NCI-H128 (cell line): ENCODE data around the gene ELMOD1.

Experiments
- DNase-seq: peaks from one replicate; lab custom pipeline; 2025; ENCODE audit not compliant: unreplicated experiment; lab: John Stamatoyannopoulos, UW

The ELMOD1 gene

DNA sequence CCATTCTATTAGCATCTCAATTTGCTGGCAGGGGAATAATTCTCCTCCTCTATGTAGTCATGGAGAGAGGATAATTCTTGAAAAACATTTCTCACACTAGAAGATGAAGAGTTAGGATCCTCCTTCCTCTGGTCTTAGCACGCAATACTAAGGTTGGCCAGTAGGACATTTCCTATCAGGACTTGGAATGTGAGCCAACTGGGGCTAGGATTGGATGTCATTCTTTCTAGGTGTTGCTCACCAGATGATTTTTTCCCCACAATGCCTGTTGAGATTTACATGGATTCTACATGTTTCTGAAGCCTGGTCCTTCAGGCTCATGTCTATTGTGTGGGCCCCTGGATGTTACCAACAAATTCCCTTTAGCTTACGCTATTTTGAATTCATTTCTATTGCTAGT is 92.9 kb downstream of the ELMOD1 start:
- DNase-seq: no peak

DNA sequence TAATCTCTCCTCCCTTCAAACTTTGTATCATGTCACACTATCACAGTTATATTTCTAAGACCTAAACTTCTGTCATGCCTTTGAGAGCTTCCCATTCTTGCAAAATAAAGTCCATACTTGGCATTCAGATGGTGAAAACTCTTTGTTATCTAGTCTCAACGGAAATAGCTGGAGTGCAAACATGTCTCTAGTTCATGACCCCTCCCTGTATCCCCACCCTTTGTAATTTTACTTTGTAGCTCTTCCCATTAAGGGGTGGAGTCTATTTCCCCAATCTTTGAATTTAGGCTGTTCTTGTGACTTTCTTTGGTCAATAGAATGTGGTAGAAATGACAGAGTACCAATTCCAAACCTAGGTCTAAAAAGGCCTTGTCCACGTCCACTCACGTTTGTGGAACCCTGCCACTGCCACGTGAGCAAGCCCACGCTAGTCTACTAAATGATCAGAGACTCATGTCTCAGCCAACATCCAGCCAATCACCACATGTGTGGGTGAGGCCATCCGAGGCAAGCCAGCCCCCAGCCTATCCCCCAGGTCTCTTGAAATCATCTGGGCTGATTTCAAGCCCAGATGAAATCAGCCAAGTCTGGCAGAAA is 97.5 kb downstream of the ELMOD1 start:
- no peak for DNase-seq

DNA sequence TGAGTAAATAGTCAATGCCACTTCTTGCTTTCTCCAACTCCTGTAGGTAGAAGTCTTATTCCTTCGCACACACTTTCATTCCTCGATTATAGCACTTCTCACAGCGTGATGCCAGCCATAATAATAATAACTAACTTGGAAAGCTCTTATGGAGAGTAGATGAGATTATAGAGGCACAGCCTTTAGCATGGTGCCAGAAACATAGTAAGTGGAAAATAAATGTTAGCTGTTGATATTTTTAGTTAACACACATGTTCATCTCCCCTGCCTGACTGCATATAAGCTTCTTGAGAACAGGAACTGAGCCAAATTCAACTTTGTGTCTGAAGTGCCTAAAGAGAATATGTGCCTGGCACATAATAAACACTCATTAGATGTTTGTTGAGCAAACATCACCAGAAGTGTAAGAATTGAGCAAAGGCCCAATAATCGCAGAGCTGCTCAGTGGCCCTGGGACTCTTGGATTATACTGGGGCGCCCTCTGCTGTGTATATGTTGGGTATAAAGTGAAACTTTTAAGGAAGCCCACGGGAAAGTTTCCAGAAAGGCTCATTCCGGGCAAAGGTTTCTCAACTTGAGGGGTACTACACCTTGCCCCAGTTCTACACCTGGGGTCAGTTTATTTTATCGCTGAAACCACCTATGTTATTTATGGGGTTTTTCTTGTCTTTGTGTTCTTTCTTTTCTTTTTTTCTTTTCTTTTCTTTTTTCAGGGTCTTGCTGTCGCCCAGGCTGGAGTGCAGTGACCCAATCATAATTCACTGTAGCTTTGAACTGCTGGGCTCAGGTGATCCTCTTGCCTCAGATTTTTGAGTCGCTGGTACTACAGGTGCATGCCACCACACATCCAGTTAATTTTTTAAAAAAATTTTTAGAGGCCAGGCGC is 98.6 kb downstream of the ELMOD1 start:
- peak; percentile 9 for DNase-seq

DNA sequence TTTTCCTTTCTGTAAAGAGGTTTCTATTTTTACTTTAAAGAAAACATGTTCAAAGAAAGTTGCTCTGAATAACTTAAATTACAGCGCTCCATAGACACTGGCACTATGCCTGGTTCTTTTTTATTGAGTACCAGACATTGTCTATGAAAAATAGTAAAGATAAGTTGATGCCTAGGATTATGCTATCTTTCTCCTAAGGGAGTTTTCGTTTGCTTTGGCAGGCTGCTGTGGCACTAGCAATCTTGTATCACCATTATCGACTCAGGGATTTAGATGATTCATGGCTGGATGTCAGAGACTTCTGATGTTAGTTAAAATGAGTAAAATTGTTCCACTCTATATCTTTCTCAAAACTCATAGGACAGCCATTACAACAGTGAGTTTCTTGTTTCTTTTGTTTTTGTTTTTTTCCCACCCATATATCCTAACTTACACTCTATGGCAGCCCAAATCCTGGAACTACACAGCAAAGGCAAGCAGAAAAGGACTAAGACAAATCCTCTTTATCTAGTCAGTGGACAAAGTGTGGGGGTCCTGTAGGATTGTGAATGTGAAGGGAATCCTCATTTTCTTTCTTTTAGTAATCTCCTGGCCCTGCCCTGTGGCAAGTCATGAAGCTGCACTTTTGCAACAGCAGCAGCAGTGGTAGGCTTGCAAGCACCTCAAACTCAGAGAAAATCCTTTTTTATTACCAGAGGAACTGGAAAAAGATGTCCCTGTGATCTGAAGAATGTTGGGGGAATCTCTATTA is 100.2 kb downstream of the ELMOD1 start:
- DNase-seq: no peak

DNA sequence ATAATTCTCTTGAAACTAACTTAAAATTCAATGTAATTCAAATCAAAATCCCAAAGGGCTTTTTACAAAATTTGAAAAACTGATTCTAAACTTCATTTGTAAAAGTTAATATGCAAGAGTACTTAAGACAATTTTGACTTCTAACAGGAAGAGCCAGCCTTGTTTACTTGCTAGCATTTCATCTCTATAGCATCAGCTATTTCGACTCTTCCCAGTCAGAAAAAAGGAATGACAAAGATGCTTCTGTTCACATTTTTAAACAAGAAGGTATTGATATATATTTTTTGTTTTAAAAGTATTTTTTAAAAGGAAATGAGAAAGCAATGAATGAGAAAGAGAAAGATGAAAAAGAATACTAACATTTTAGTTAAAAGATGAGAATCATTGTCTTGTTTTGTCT is 104.5 kb downstream of the ELMOD1 start:
- no peak for DNase-seq

DNA sequence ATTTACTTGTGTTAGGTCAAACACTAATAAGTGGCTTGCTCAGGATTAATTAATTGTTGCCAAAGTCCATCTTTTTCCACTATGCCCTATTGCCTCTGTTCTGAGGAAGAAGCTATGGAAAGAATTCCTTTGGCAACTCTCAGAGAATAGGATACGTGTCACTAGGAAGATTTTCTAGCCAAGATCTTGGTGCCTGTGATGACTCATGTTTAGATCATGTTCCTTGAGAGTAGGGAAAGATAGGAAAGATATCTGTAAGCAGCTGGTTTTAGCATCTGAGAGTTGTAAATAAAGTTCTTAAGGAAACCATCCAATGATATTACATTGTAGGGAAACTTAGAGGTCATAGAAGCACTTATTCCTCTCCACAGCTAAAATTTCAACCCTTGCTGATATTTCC is 105.2 kb downstream of the ELMOD1 start:
- DNase-seq: no peak

DNA sequence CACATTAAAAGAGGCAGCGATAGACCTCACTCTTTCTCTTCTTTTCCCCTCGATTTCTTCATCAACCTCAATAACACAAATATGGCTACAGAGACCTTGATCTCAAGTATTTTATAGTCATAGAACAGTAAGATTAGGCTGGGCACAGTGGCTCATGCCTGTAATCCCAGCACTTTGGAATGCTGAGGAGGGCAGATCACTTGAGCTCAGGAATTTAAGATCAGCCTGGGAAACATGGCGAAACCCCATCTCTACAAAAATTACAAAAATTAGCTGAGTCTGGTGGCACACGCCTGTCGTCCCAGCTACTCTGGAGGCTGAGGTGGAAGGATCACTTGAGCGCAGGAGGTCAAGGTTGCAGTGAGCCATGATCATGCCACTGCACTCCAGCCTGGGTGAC is 106.3 kb downstream of the ELMOD1 start:
- no peak for DNase-seq

DNA sequence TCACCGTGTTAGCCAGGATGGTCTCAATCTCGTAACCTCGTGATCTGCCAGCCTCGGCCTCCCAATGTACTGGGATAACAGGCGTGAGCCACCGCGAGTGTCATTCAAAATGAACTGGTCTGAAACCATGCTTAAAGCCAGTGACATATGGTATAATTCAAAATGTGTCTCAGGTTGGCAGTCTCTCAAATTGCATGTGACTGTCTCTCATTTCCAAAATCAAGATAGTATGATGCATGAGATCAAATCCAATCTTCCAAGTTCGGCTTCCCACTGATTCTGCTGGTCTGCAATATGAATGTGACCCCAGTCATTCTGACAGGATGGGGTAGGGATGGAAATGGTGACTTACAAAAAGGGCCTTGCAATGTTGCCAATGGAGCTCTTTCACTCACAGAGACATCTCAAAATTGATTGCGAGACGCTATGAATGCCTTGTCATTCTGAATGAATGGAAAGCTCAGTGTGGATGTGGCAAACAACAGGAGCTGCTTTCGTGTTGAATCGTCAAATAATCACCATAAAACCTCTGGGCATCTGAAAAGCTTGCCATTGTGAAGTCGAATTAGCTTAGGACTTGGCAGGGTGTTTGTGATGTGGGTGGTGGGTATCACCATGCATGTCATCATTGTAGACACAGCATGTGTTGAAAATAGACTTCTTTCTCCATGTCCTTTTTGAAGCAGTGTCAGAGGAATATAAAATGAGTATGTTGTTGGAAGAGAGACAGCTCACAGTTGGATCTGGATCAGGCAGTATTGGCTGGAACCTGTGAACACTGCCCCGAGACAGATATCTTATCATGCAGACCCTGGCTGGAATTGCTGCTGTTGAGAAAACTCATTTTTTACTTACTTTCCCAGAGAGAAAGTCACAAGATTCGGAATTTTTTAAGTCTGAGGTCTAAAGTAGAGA is 108.7 kb downstream of the ELMOD1 start:
- no peak for DNase-seq

DNA sequence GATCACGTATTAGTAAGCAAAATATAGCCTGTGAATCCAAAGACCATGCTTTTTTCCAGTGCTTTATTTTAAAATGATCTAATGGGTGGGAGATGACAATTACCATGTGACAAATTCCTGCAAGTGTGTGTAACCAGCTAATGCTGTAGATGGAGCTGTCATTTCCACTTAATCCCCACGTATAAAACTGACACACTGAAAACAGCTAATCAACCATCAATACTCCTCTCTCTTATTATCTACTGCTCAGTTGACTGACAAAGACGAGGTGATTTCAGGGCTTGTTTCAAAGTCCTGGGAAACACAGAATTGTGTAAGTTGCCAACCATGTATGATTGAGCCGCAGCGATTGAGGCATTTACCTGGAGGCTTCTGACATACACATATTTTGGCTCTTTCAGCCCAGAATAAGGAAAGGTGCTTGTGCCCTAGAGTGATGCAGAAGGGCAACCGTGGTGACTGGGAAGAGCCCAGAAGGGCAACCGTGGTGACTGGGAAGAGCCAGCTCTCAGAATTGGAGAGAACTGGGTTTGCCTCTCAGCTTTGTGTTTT is 111.2 kb downstream of the ELMOD1 start:
- DNase-seq: no peak

DNA sequence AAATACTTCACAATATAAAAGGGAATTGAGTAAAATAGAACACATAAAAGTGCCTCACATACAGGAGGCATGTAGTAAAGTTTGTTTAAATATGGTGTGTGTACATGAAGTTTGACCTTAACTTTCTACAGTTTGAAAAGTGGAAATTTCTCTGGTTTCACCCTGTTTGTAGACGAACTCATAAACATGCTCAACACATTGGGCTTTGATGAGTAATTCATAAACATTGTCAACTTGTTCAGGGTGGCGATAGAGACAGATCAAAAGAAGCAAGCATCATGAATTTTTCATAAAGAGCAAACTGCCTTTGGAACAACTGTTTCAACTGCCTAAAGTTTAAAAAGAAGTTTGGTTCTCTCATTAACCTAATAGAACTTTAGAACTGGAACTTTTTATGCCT is 111.8 kb downstream of the ELMOD1 start:
- DNase-seq: no peak

DNA sequence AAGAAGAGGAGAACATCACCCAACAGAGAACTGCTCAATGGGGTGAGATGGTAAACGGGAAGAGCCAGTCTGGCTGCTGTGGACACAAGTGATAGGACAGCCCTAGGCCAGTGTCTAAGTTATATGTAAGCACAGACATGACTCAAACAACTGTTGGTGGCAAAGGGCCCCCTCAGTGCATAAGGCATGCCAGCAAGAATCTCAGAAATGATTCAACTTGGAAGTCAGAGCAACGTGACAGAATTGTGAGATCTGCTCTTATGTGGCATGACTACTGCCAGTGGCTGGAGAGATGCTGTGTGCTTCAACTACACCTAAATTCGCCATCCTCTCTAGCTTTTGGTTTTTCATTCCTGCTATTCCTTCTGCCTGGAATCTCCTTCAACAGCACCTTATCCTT is 113.5 kb downstream of the ELMOD1 start:
- no peak for DNase-seq

DNA sequence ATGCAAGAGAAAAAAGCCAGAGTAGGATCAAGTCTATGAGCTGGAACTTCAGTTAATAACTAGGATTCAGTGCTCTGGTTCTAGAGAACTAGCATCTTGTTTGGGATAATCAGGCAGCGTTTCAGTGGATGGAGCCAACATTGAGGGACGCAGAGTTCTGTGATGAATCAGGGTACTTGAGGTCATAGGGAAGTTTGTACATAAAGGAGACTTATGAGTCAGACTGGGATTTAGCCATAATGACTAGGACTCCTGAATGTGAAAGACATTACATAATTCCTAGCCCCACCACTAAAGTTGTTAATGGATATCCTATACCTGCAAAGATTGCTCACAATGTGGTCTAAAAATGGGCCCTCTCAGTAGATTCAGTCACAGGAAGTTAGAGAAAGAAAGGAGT is 114.1 kb downstream of the ELMOD1 start:
- no peak for DNase-seq

DNA sequence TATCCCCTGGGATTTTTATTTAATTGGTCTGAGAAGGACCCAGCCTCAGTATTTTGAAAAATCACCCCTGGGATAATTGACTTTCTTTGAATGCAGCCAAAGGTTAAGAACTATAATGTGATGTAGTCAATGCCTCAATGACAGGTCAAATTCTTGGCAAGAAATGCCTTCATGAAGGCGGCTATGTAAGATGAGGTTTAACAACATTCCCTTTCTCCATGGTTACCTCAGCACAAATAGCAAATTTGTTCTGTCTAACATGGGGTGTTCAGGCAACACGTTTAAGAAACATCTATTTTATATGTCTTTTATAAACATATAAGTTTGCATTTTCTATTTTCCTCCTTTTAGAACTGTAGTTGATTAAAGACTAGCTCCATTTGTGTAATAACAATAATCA is 115.6 kb downstream of the ELMOD1 start:
- DNase-seq: no peak

DNA sequence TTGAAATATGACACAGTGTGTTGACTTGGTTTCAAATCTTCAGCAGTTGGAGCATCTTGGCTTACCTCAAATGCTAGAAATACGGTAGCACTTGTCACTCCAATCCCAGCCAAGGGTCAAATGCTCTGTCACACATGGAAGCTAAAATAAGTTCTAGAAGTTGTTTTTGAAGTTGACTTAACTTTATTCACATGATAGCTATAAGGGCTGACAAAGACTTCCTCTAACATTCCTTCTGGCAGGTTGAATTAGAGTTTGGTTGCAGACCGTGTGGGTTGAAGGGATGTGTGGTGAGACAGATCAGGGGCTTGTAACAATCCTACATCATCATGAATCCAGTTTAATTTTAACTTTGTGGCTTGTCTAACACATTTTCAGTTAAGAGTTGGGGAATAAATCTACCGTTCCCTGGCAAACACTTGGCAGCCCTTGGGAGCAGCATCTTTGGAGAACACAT is 116.3 kb downstream of the ELMOD1 start:
- DNase-seq: no peak

DNA sequence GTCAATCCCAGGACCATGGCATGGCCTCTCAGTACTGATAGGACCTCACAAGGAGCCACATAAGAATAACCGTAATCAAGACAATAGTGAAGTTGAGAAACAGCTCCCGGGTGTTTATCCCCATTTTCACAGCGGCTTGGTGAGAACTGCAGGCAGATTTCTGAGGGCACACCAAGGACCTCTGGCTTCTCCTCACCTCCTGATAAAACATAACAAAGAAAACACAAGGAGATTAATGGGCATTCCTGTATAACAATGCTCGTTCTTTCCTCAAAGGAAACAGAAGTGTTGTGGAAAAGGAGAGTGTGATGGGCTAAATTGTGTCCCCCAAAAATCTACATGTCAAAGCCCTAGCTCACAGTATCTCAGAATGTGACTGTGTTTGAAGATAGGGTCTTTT is 116.9 kb downstream of the ELMOD1 start:
- DNase-seq: no peak

DNA sequence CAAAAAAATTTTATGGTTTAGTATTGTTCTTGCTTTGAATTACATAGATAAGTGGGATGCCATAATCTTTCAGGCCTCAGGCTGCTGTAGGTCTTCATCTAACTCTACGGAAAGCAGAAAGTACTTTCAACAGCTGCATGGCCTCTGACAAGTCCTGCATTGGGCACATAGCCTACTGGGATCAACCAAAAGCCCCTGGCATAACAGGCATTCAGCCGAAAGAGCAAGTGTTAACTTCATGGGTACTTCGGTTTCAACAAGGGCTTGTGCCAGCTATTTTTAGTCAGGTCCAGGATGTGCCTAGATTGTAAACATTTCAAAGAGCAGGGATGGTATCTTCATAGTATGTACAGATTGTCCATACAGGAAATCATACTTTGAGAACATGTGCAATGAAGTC is 117.8 kb downstream of the ELMOD1 start:
- DNase-seq: no peak

DNA sequence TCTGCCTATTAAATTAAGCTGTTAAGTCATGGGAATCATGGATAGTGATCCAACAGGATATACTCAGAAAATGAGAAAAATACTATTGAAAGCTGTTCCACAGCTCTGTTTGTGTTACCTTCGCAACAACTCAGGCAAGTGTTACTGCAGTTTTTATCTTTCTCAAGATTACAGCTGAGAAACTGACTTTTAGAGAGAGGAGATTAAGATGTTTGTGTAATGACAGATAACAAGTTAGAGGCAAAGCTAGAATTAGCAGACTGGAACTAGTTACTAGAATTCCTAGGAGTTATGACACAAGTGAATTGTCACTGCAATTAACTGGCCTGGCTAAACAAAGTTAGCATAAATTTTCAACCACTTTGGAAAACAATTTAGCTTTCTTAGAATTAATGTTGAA is 119.4 kb downstream of the ELMOD1 start:
- DNase-seq: no peak

DNA sequence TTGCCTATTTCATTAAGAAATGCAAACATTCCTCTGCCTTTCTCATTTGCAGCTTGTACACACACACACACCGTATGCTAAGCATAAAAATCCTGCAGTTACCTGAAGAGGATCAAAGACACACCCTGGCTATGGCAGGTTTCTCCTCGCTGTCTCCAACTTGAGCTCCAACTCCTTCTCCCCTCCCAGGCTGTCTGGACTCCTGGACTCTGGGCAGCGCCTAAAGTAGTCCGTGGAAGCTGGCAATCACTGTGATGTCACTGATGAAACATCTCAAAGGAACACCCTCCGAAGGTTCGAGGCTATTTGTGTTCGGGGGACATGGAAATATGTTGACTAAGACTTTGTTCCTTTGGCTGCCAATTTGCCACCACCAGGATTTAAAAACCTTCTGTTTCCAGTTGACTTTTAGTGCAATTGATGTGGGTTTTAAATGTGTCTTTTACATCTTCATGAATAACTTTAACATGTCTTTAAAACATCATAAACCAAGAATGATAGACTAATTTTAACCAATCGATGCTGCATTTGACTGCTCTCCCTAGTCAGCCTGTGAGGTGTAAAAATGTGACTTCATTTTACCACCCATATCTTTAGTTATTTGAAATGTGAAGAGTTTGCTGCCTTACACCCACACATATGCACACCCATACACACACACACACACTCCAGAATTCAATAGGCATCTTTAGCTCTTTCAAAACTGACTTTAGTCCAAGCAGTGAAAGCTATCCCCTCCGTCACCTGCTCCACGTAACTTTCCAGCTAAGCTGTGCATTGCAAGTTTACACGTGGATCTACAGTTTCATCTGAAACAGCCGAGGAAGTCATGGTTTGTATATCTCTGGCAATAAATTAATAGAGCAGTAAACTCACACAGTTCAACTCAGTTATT is 121.2 kb downstream of the ELMOD1 start, which contains the start of gene SLN:
SLN (minus strand) TSS at position 196 of the 895 bp plus-strand sequence.
- DNase-seq: no peak

DNA sequence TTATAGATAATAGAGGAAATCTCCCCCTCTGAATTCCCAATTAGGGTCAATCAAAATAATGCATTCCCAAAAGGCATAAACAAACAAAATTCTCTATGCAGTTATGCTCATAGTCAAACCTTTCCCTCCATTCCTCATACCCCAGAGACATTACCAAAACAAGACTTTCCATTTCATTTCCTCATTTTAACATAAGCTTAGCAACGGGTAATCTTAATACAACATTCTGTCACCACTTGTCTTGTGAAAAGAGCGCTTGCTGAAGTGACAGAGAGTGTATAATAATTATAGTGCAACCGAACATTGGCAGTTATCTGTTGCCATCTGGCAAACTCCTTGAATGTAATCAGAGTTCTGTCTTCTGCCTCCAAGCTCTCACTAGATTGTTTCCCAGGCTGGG is 122.1 kb downstream of the ELMOD1 start:
- DNase-seq: no peak
